Subcutaneous adipose tissue (tissue), 4 donors: ENCODE measurements around the gene TAAR8. TPM values are rescaled to one million over a fixed set of nuclear protein-coding genes. Genes with fewer than 3 reads are reported as not detected.

Experiments
- total RNA-seq, 4 donors: library from RNA; depleted of rRNA; stranded (reverse); fragments of >200 nt; gene quantifications; one replicate each; pipeline ENCODE4 v1.1.0, GENCODE V29; 2016
- TF ChIP-seq, protein P1 (sequence below): fragments of 450-650 bp; IDR thresholded peaks from one replicate; pipeline ENCODE4 v1.5.1; 2016; ENCODE audit warnings: low read depth, mild to moderate bottlenecking, control low read depth, antibody characterized with exemption, moderate library complexity

The TAAR8 gene
- total RNA-seq, 4 donors from 2014 or later = not detected

DNA sequence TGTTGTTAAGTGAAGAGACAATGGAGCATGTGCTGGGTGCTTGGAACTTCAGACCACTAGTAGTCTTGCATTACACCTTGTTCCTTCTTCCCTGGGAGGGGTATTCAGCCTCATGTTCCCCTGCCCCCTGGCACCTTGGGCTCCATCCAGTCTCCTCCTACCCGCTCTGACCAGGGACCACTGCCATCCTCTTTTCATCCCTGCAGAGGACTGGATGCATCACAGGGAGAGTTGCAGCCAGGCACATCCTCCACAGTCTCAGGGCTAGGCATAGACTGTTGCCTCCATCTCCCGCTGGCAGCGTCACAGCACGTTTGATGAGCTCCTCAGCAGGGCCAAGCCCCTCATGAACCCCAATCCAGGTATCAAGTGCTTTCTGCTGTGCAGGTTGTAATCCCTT is 1.3 kb upstream of the TAAR8 start:
- TF ChIP-seq, protein P1, sequence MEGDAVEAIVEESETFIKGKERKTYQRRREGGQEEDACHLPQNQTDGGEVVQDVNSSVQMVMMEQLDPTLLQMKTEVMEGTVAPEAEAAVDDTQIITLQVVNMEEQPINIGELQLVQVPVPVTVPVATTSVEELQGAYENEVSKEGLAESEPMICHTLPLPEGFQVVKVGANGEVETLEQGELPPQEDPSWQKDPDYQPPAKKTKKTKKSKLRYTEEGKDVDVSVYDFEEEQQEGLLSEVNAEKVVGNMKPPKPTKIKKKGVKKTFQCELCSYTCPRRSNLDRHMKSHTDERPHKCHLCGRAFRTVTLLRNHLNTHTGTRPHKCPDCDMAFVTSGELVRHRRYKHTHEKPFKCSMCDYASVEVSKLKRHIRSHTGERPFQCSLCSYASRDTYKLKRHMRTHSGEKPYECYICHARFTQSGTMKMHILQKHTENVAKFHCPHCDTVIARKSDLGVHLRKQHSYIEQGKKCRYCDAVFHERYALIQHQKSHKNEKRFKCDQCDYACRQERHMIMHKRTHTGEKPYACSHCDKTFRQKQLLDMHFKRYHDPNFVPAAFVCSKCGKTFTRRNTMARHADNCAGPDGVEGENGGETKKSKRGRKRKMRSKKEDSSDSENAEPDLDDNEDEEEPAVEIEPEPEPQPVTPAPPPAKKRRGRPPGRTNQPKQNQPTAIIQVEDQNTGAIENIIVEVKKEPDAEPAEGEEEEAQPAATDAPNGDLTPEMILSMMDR = no peak

DNA sequence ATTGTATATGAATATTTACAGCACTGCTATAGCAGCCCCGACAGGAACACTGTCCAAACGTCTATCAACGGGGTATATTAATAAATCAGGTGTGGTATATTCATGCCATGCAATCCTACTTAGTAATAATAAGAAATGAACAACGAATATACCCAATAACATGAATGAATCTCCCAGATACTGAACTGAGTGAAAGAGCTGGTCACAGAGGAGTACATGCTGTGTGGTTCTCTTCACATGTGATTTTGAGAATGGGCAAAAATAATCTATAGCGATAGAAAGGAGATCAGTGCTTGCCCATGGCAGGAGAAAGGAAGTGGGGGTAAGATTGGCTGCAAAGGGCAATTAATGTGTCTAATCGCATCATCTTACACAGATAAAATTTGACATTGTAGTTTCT is 13.9 kb downstream of the TAAR8 start:
- TF ChIP-seq, protein P1 = no peak

DNA sequence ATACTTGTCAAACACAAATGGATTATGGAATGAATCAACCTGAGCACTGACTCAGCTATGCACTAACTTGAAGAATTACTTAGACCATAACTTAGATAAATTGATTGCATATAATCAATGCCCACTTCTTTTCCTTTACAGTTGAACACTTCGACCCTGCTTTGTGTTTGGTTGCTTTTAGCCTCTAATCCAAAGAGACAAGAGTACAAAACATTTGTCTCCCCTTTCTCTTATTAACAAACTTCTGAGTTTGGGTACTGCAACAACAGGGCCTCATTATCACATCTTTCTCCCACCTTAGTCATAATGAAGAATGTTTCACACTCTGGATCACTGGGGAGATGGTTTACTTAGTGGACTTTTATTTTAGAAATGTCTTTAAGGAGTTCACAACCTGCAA is 15.1 kb downstream of the TAAR8 start:
- TF ChIP-seq, protein P1 = no peak

GRCh38 chr6:132568611-132569010 is 16.1 kb downstream of the TAAR8 start:
- TF ChIP-seq, protein P1 = no peak

DNA sequence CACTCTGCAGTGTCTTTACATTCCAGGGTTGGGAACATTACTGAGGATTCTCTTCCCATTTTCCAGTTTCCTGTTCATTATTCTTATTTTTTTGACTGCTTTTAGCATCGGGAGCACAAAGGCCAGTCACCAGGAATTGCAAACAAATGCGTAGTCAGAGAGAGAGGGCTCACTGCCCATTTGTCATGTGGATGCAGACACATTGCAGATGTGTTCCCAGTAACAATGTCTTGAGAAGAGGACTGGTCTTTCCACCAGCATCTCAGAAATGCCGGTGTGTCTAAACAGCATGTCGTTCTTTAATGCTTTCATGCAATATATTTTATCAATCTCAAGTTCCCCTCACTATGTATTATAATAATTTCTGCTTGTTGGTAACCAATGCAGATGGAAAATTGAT is 16.7 kb downstream of the TAAR8 start:
- TF ChIP-seq, protein P1 = no peak

GRCh38 chr6:132570221-132570777 is 17.8 kb downstream of the TAAR8 start, which contains the start of gene TAAR6:
TSS of gene TAAR6 (plus strand) at chr6:132570322. CDS start at chr6:132570322, 0 bp downstream.
- TF ChIP-seq, protein P1 = no peak

GRCh38 chr6:132571774-132572173 is 19.3 kb downstream of the TAAR8 start:
- TF ChIP-seq, protein P1 = no peak
